H1 (cell line): ENCODE measurements around the gene HOXD12. TPM values are rescaled to one million over a fixed set of nuclear protein-coding genes. Genes with fewer than 3 reads are reported as not detected.

Experiments
- CTCF ChIA-PET: fragments of 300-600 bp; sonication (Branson Sonifier 250); formaldehyde crosslinking; loops from one replicate; lab custom pipeline; 2021; ENCODE audit not compliant: partially characterized antibody; lab: Charles Lee
- POLR2A ChIA-PET: fragments of 300-600 bp; sonication (Branson Sonifier 250); formaldehyde crosslinking; loops from one replicate; lab custom pipeline; 2021; ENCODE audit warnings: inconsistent platforms; ENCODE audit not compliant: partially characterized antibody; lab: Charles Lee
- DNase-seq, 2 experiments: peaks; one replicate each; pipeline versions ENCODE4 v3.0.0 to v3.0.0-alpha.2; 2010 to 2022; ENCODE audit warnings: low spot score in 2 of 2, low read depth in 1 of 2, mixed read lengths in 1 of 2
- FAIRE-seq: peaks from 2 replicates; lab custom pipeline; 2011; peaks lifted over from hg19 to GRCh38; lab: Jason Lieb, UNC
- H2AFZ ChIP-seq: 2 replicates; pipeline ENCODE4 v1.8.1; 2012; ENCODE audit warnings: low read length, inconsistent platforms
- H2AK5ac ChIP-seq: 2 replicates; pipeline ENCODE4 v1.6.1; 2013; ENCODE audit warnings: low read depth, low read length
- H2BK120ac ChIP-seq: replicated peaks from 2 replicates; pipeline ENCODE3; 2013; ENCODE audit warnings: low read depth, low read length, inconsistent platforms
- H2BK12ac ChIP-seq: 2 replicates; pipeline ENCODE4 v1.6.1; 2013; ENCODE audit warnings: low read depth, low read length
- H2BK15ac ChIP-seq: 2 replicates; pipeline ENCODE4 v1.6.1; 2013; ENCODE audit warnings: low read length
- H2BK20ac ChIP-seq: 2 replicates; pipeline ENCODE4 v1.6.1; 2013; ENCODE audit warnings: low read length
- H2BK5ac ChIP-seq: 2 replicates; pipeline ENCODE4 v1.6.1; 2013; ENCODE audit warnings: low read depth, low read length
- H3K14ac ChIP-seq: 2 replicates; pipeline ENCODE4 v1.6.1; 2013; ENCODE audit warnings: inconsistent platforms; ENCODE audit not compliant: insufficient read length
- H3K18ac ChIP-seq: 2 replicates; pipeline ENCODE4 v1.6.1; 2013; ENCODE audit warnings: low read length; ENCODE audit errors: extremely low read depth
- H3K23ac ChIP-seq: 2 replicates; pipeline ENCODE4 v1.6.1; 2013; ENCODE audit warnings: inconsistent platforms; ENCODE audit not compliant: insufficient read length
- H3K23me2 ChIP-seq: 2 replicates; pipeline ENCODE4 v1.6.1; 2013; ENCODE audit warnings: low read depth, low read length
- H3K27ac ChIP-seq: 2 replicates; pipeline ENCODE4 v1.6.1; 2011; ENCODE audit warnings: low read depth, low read length, inconsistent platforms
- H3K27me3 ChIP-seq, 4 experiments: replicated peaks in 1 of 4; 1 replicate in 1 of 4; 2 replicates in 3 of 4; pipeline versions ENCODE4 v1.6.1 to v1.8.1; 2011 to 2013; ENCODE audit warnings: low read length in 3 of 4, mild to moderate bottlenecking in 3 of 4, inconsistent platforms in 2 of 4, mixed read lengths in 2 of 4, moderate library complexity in 1 of 4; ENCODE audit not compliant: control insufficient read depth in 3 of 4, insufficient read depth in 3 of 4; ENCODE audit errors: extremely low read depth in 1 of 4
- H3K36me3 ChIP-seq, 4 experiments: 2 replicates each; pipeline versions ENCODE4 v1.6.1 to v1.8.1; 2011 to 2013; ENCODE audit warnings: mild to moderate bottlenecking in 4 of 4, low read length in 3 of 4, moderate library complexity in 2 of 4, control low read depth in 1 of 4, inconsistent platforms in 1 of 4; ENCODE audit not compliant: insufficient read depth in 4 of 4, control insufficient read depth in 2 of 4
- H3K4ac ChIP-seq: replicated peaks from 2 replicates; pipeline ENCODE3; 2013; ENCODE audit warnings: low read length, low read depth, mixed read lengths, inconsistent platforms; ENCODE audit not compliant: insufficient read length
- H3K4me1 ChIP-seq, 4 experiments: replicated peaks in 1 of 4; 1 replicate in 1 of 4; 2 replicates in 3 of 4; pipeline versions ENCODE4 v1.6.1 to v1.8.1; 2011 to 2013; ENCODE audit warnings: low read length in 3 of 4, inconsistent platforms in 2 of 4, mixed read lengths in 1 of 4; ENCODE audit not compliant: insufficient read depth in 4 of 4, control insufficient read depth in 3 of 4
- H3K4me2 ChIP-seq, 2 experiments: 2 replicates each; pipeline versions ENCODE4 v1.6.1 to v1.8.1; 2011 to 2013; ENCODE audit warnings: low read depth in 2 of 2, low read length in 2 of 2, control low read depth in 1 of 2, inconsistent platforms in 1 of 2, mild to moderate bottlenecking in 1 of 2; ENCODE audit not compliant: insufficient read depth in 1 of 2
- H3K4me3 ChIP-seq, 4 experiments: fragments of 200-600, 300-600 bp in 1 of 4; sonication (generic), shearing (Covaris generic), sonication (Bioruptor Twin) in 1 of 4; 2 replicates each; pipeline versions ENCODE4 v1.5.1 to v1.8.1; 2011 to 2016; ENCODE audit warnings: low read length in 4 of 4, low read depth in 3 of 4, control low read depth in 2 of 4, inconsistent platforms in 2 of 4, mild to moderate bottlenecking in 2 of 4, mixed read lengths in 1 of 4, moderate library complexity in 1 of 4; ENCODE audit not compliant: insufficient read depth in 2 of 4; ENCODE audit errors: extremely low read depth in 1 of 4
- H3K56ac ChIP-seq: replicated peaks from 2 replicates; pipeline ENCODE3; 2013; ENCODE audit warnings: low read depth, mild to moderate bottlenecking, mixed read lengths, low read length, inconsistent platforms; ENCODE audit not compliant: insufficient read length
- H3K79me1 ChIP-seq: 2 replicates; pipeline ENCODE4 v1.6.1; 2013; ENCODE audit warnings: low read depth, low read length, control low read depth
- H3K79me2 ChIP-seq, 2 experiments: 2 replicates each; pipeline versions ENCODE4 v1.6.1 to v1.8.1; 2012 to 2013; ENCODE audit warnings: low read length in 2 of 2, mild to moderate bottlenecking in 2 of 2, inconsistent platforms in 1 of 2; ENCODE audit not compliant: insufficient read depth in 2 of 2, control insufficient read depth in 1 of 2
- H3K9ac ChIP-seq, 4 experiments: replicated peaks in 1 of 4; 1 replicate in 1 of 4; 2 replicates in 3 of 4; pipeline versions ENCODE4 v1.6.1 to v1.8.1; 2011 to 2013; ENCODE audit warnings: low read depth in 3 of 4, low read length in 3 of 4, control low read depth in 2 of 4, mild to moderate bottlenecking in 2 of 4, moderate library complexity in 2 of 4, inconsistent platforms in 1 of 4; ENCODE audit errors: extremely low read depth in 1 of 4
- H3K9me3 ChIP-seq, 2 experiments: 2 replicates each; pipeline versions ENCODE4 v1.6.1 to v1.8.1; 2012 to 2013; ENCODE audit warnings: mild to moderate bottlenecking in 2 of 2, moderate library complexity in 2 of 2, control low read depth in 1 of 2, inconsistent platforms in 1 of 2, low read depth in 1 of 2, low read length in 1 of 2, mixed read lengths in 1 of 2; ENCODE audit not compliant: insufficient read depth in 2 of 2
- H4K20me1 ChIP-seq, 2 experiments: replicated peaks in 1 of 2; 2 replicates each; pipeline versions ENCODE3 to v1.8.1; 2011 to 2013; ENCODE audit warnings: inconsistent platforms in 2 of 2, low read length in 2 of 2, mild to moderate bottlenecking in 1 of 2; ENCODE audit not compliant: insufficient read depth in 2 of 2, control insufficient read depth in 1 of 2
- H4K5ac ChIP-seq: 2 replicates; pipeline ENCODE4 v1.6.1; 2013; ENCODE audit warnings: low read length, low read depth, mixed read lengths, inconsistent platforms; ENCODE audit not compliant: insufficient read length
- H4K8ac ChIP-seq: 2 replicates; pipeline ENCODE4 v1.8.0; 2013; ENCODE audit warnings: mild to moderate bottlenecking, moderate library complexity, low read length, inconsistent platforms; ENCODE audit not compliant: insufficient read depth; ENCODE audit errors: extremely low read depth
- H4K91ac ChIP-seq: replicated peaks from 2 replicates; pipeline ENCODE3; 2013; ENCODE audit warnings: low read length, mixed read lengths, inconsistent platforms; ENCODE audit not compliant: insufficient read length
- BACH1 ChIP-seq: IDR thresholded peaks from 2 replicates; pipeline ENCODE4 v1.6.1; 2012; ENCODE audit warnings: low read length, improper control_type of control experiment
- CBX8 ChIP-seq: fragments of 300-800, 300-1000 bp; sonication (generic); IDR thresholded peaks from 2 replicates; pipeline ENCODE4 v1.7.1; 2016; ENCODE audit warnings: low read depth, low read length, borderline replicate concordance
- E2F6 ChIP-seq: IDR thresholded peaks from 2 replicates; pipeline ENCODE4 v1.6.1; 2012; ENCODE audit warnings: inconsistent platforms
- EZH2 ChIP-seq: fragments of 200-600 bp; sonication (generic); IDR thresholded peaks from 2 replicates; pipeline ENCODE4 v1.7.1; 2012; ENCODE audit warnings: low read depth, mild to moderate bottlenecking, moderate library complexity, low read length, inconsistent platforms; ENCODE audit not compliant: severe bottlenecking
- MAX ChIP-seq: IDR thresholded peaks from 2 replicates; pipeline ENCODE4 v1.6.1; 2012; ENCODE audit warnings: inconsistent platforms
- RNF2 ChIP-seq: fragments of 200-900, 300-1000 bp; sonication (generic); IDR thresholded peaks from 2 replicates; pipeline ENCODE4 v1.7.1; 2016; ENCODE audit warnings: borderline replicate concordance, low read depth, mild to moderate bottlenecking, antibody characterized with exemption, low read length; ENCODE audit not compliant: poor library complexity, severe bottlenecking; ENCODE audit errors: missing control alignments
- SUZ12 ChIP-seq: fragments of 200-600 bp; sonication (generic); IDR thresholded peaks from 2 replicates; pipeline ENCODE4 v1.6.1; 2012; ENCODE audit warnings: mild to moderate bottlenecking, inconsistent platforms, low read length, moderate library complexity, mixed read lengths
- TEAD4 ChIP-seq: IDR thresholded peaks from 2 replicates; pipeline ENCODE4 v1.6.1; 2012; ENCODE audit warnings: low read depth, low read length, inconsistent platforms, mixed read lengths
- WGBS, 2 experiments: shearing (Covaris generic) in 1 of 2; methylation state at CpG; one replicate each; pipeline versions ENCODE4 v1.1.6 to v1.1.7; 2013 to 2015; ENCODE audit warnings: low lambda C conversion rate in 2 of 2, mixed read lengths in 2 of 2, inconsistent platforms in 1 of 2, low coverage in 1 of 2, missing lambda C conversion rate in 1 of 2; ENCODE audit not compliant: insufficient replicate concordance in 2 of 2, insufficient coverage in 1 of 2, insufficient read length in 1 of 2; ENCODE audit errors: extremely low coverage in 1 of 2, missing lambda C conversion rate in 1 of 2; 5-methylcytosine and 5-hydroxymethylcytosine counted together
- polyA plus RNA-seq, 7 experiments: library from polyadenylated mRNA; depleted of rRNA in 3 of 7; stranded (reverse) in 5 of 7; unstranded in 2 of 7; fragments of >200 nt in 5 of 7; fragments of 200-250 nt in 2 of 7; gene quantifications; 1 replicate in 5 of 7; 2 replicates in 1 of 7; 4 replicates in 1 of 7; pipeline versions ENCODE4 v1.2.1 to v1.2.3, GENCODE V29; 2011 to 2013; ENCODE audit warnings: missing spikeins in 2 of 7, mixed read lengths in 2 of 7
- total RNA-seq: library from RNA; stranded (reverse); fragmentation: NEBNext Ultra II Directional; extraction: Animal tissue kit (Norgen Biotek cat#: 25700); gene quantifications from 2 replicates; pipeline ENCODE4 v1.2.1, GENCODE V29; 2021

The HOXD12 gene
- total and polyA plus RNA-seq, 2 of the 8 experiments (the other 6 are each of a cell fraction or from before 2014, with no cell fraction given), result not detected

GRCh38 chr2:176147210-176147799 lies 47.7 kb downstream of the HOXD12 start:
- H3K9ac ChIP-seq, result no peak overlapping the region
- H3K4ac ChIP-seq, result no peak overlapping the region
- H3K27me3 ChIP-seq, result peaks cover 94 to 100% (median 99%) of the 10 kb centered on the region in 4 experiments
- H3K4me1 ChIP-seq, result peaks cover 0 to 8% (median under 1%) of the 10 kb centered on the region in 4 experiments; a peak in 3 of 7 replicates
- H3K79me1 ChIP-seq, result no peaks in the 10 kb centered on the region
- CTCF ChIA-PET, result interaction anchor here (0.8 to 9.2 kb wide), 7 partner anchors 7 to 492 kb away, joined by 3 to 119 read pairs (median 5); no protein-coding TSS in a partner anchor
- H4K91ac ChIP-seq, result no peak overlapping the region
- no peak overlapping the region for H3K4me3 ChIP-seq
- H3K79me2 ChIP-seq, result no peaks in the 10 kb centered on the region
- H2AFZ ChIP-seq, result no peak overlapping the region
- H2BK120ac ChIP-seq, result no peak overlapping the region
- POLR2A ChIA-PET, result no interaction called here
- peak overlapping the region in 1 of 2 experiments; percentile 29; a peak in 1 of 4 replicates for H3K4me2 ChIP-seq
- WGBS, 2 experiments, result 22% methylated on average over 28 of the region's 32 CpGs; no CpG with 5 or more reads in 1 of the 2 experiments
- no peak overlapping the region for H2BK20ac ChIP-seq
- H3K23me2 ChIP-seq, result peaks cover 2% of the 10 kb centered on the region; the same call in 1 of the 2 replicates
- peaks cover 0 to 11% (median 0%) of the 10 kb centered on the region in 4 experiments; a peak in 1 of 8 replicates for H3K36me3 ChIP-seq
- H3K14ac ChIP-seq, result no peak overlapping the region
- H2BK12ac ChIP-seq, result no peak overlapping the region
- no peak overlapping the region for H4K8ac ChIP-seq
- H3K23ac ChIP-seq, result no peak overlapping the region
- FAIRE-seq (no peak), DNase-seq (no peak)
- H3K56ac ChIP-seq, result no peak overlapping the region
- TF ChIP-seq MAX, result no peak
- TF ChIP-seq EZH2, result peak; percentile 95
- TF ChIP-seq SUZ12, result peak; percentile 90
- peak; percentile 91 for TF ChIP-seq RNF2
- TF ChIP-seq E2F6, result no peak
- TF ChIP-seq BACH1, result 0 out of 2 replicates have a peak, but pooled peaks have one; percentile 15
- TF ChIP-seq TEAD4, result no peak
- TF ChIP-seq CBX8, result 0 out of 2 replicates have a peak, but pooled peaks have one; percentile 61
- no peak overlapping the region for H4K5ac ChIP-seq
- no peak overlapping the region for H2BK15ac ChIP-seq
- H3K9me3 ChIP-seq, result no peaks in the 10 kb centered on the region; a peak in 1 of 4 replicates
- H2AK5ac ChIP-seq, result no peak overlapping the region
- peaks cover 15 to 27% of the 10 kb centered on the region in 2 experiments for H4K20me1 ChIP-seq
- H3K18ac ChIP-seq, result no peak overlapping the region
- no peak overlapping the region for H2BK5ac ChIP-seq
- H3K27ac ChIP-seq, result no peak overlapping the region
